Measurements from ENCODE around the gene OR7C2.
"Not testable (repeated sequence)": the region's sequence is repeated elsewhere in the genome, so short reads cannot be mapped to it uniquely, and the experiment has no call there.

Gene OR7C2

DNA sequence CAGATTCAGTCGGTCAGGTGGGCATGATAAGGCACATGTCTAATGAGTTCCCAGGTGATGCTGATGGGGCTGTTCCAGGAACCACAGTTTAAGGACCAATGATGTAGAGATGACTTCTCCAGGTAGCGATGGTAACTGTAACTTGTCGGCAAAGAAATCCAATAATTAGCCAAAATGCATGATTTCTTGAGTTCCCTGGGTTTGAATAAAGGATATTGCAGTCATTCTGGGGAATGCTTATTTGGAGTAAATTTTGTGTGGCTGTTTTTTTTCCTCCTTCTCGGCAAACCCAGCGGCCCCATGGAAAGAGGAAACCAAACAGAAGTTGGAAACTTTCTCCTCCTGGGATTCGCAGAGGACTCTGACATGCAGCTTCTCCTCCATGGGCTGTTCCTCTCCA, at the start of gene OR7C2:
Gene OR7C2, plus strand, starts transcription at position 301 of the 400 bp plus-strand sequence. Its CDS starts 0 bp downstream, at position 301.
- DNase-seq (ENCODE audit: low spot score) = no peak

DNA sequence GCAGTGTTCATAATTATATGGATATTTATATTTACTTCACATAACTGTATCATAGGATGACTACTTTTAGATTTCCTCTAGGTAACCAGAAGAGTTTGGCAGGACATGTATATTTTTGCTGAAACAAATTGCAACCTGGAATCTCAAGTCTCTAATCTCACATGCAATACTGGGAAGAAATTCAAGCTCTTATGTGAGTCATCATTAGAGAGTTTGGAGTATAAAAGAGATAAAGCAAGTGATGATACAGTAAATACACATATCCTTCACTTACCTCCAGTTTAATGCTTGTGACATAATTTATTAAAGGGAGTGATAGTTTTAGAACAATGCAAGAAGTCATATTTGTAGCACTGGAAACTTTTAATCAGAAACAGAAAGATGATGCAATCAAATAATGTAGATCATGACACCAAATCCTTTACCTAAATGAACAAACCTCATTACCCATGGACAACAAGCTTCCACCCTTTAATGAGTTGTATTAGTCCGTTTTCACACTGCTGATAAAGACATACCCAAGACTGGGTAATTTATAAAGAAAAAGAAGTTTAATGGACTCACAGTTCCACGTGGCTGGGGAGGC, 39.5 kb upstream of the OR7C2 start:
- no peak for DNase-seq (ENCODE audit: low spot score)

- no peak for DNase-seq (ENCODE audit: low spot score)
Measured at GRCh38 chr19:14906711-14907110, 34.6 kb upstream of the OR7C2 start.

GRCh38 chr19:14915116-14915515, 26.2 kb upstream of the OR7C2 start:
- no peak for DNase-seq (ENCODE audit: low spot score)

DNA sequence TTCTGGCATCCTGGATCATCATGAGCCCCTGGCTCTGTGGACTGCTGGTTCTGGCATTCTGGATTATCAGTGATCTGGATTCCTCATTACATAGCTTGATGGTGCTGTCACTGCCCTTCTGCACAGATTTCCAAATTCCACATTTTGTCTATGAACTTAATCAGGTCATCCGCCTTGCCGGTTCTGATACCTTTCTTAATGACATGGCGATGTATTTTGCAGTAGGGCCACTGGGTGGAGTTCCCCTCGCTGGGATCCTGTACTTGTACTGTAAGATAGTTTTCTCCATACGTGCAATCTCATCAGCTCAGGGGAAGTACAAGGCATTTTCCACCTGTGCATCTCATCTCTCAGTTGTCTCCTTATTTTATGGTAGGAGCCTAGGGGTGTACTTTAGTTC, 24.4 kb upstream of the OR7C2 start:
- DNase-seq (ENCODE audit: low spot score) = no peak

- no peak for DNase-seq (ENCODE audit: low spot score)
Measured at GRCh38 chr19:14933506-14933905, 7.8 kb upstream of the OR7C2 start.

- DNase-seq (ENCODE audit: low spot score) = no peak
Measured at GRCh38 chr19:14940266-14940665, 1.0 kb upstream of the OR7C2 start.

DNA sequence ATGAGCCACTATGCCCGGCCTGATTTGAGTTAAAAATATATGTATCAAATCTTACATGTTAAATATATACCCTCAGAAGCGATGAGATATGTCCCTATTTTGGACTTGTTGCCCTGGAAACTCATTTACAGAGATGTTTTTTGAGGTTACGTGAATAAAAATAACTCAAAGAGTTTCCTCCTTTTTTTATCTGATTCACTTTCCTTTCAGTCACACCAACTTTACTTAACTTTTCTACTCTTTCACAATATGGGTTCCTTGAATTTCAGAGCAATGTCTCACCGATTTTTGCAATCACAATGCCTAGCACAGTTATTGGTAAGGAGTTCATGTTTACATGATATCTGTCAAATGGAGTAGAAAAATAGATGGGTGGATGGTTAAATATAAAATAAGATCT, 2.3 kb downstream of the OR7C2 start:
- DNase-seq (ENCODE audit: low spot score) = no peak

GRCh38 chr19:14944456-14944855, 3.2 kb downstream of the OR7C2 start:
- DNase-seq (ENCODE audit: low spot score) = no peak

- DNase-seq (ENCODE audit: low spot score) = not testable (repeated sequence)
Measured at GRCh38 chr19:14949413-14949812, 8.1 kb downstream of the OR7C2 start.

DNA sequence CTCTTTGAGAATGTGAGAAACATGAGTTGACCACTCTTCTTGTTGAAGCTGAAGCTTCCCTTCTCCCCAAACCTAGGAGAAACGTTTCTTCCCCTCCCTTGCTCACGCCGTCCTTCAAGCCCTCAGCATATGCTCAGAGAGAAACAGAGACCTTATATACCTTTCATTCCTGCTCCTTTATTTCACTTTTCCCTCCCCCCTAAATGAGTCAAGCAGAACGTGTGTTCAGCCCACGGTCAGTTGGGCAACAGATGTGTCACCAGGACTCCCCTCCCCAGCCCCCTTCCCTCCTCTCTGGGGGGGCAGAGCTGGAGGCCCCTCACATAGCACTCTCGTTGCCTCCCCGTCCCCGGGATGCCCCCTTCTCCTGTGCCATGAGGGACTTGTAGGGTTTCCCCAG, 8.6 kb downstream of the OR7C2 start:
- DNase-seq (ENCODE audit: low spot score) = no peak

DNA sequence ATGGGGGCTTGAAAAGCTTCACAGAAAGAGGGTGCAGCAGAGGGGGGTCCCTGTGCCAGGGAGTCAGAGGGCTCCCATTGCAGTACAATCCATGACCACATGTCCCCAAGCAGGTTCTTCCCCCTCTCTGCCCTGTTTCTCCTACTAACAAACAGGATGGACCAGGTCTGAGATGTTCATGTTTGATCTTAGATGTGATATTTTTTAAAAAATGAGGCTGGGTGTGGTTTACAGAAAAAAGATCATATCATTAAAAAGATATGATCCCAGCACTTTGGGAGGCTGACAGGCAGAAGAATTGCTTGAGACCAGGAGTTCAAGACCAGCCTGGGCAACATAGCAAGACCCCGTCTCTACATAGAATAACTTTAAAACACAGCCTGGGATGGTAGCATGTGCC, 9.1 kb downstream of the OR7C2 start:
- DNase-seq (ENCODE audit: low spot score) = no peak

GRCh38 chr19:14952767-14953166, 11.5 kb downstream of the OR7C2 start:
- DNase-seq (ENCODE audit: low spot score) = no peak

- peak; percentile 35 for DNase-seq (ENCODE audit: low spot score)
Measured at GRCh38 chr19:14954071-14954655, 12.9 kb downstream of the OR7C2 start.

GRCh38 chr19:14957464-14957863, 16.2 kb downstream of the OR7C2 start:
- no peak for DNase-seq (ENCODE audit: low spot score)

DNA sequence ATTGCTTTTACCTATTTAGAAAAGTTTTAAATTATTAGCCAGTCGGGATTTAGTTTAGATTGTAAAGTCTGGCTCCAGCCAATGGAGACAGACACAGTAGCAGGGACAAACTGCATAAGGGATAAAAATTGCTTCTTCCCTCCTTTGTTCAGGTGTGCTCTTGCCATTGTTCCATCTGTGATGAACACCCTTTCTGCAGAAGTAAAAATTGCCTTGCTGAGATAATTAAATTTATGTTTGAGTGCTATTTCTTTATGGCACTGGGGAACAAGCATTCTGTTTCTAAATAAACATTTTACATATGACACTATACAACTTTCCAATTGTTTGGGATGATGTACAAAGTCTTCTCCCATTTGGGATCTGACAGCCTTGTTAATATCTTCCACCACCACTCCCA, 18.0 kb downstream of the OR7C2 start:
- DNase-seq (ENCODE audit: low spot score) = no peak

GRCh38 chr19:14961956-14962685, 20.8 kb downstream of the OR7C2 start:
- DNase-seq (ENCODE audit: low spot score) = no peak

GRCh38 chr19:14968247-14968646, 27.0 kb downstream of the OR7C2 start:
- no peak for DNase-seq (ENCODE audit: low spot score)

- DNase-seq (ENCODE audit: low spot score) = no peak
Measured at GRCh38 chr19:14971474-14971873, 30.2 kb downstream of the OR7C2 start.

GRCh38 chr19:14972676-14973075, 31.4 kb downstream of the OR7C2 start:
- no peak for DNase-seq (ENCODE audit: low spot score)

GRCh38 chr19:14974488-14974887, 33.2 kb downstream of the OR7C2 start:
- no peak for DNase-seq (ENCODE audit: low spot score)

DNA sequence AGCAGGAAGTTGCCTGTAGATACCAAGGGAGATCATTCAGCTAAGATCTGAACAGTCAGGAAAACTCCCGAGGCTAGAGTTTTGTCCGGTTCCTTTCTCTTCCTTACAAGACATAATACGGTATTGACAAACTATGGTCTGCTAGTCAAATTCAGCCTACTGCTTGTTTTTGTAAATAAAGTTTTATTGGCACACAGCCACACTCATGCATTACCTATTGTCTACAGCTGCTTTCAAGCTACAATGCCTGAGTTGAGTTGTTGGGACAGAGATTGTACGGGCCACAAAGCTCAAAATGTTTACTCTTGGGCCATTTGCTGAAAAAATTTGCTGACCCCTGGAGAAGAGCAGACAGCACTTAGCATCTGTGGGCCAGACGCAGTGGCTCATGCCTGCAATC, 35.8 kb downstream of the OR7C2 start:
- DNase-seq (ENCODE audit: low spot score) = no peak

DNA sequence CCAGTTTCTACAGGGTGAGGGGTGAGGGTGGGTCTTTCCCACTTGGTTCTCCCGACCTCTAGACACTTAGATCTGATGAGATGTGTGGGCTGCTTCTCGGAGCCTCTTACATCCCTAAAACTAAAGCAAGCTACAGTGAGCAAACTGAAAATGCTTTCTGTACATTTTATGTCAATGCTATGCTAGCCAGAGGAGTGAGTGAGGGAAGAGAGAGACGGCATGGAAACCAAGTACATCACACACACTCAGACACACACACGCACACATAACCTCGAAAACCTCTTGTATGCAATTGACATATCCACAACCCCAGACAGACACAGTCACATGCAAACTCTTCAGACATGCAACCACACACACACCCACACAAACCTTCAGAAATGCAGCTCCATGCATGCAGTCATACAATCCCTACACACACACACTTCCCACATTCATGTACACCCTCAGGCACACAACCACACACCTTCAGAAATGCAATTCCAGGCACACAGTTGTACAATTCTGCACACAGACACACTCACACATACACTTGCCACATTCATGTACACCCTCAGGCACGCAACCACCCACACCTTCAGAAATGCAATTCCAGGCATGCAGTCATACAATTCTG, 37.0 kb downstream of the OR7C2 start:
- DNase-seq (ENCODE audit: low spot score) = no peak

All from SW480 (cell line).